KOPT-K1 (cell line): ENCODE results near the gene APOBEC3G.

ENCODE experiments used
- H3K27ac ChIP-seq: fragments of 200-600 bp; sonication (generic); 2 replicates; pipeline ENCODE4 v1.5.1; 2016; ENCODE audit warnings: antibody characterized with exemption, mild to moderate bottlenecking, low read depth, low read length; ENCODE audit not compliant: poor library complexity, severe bottlenecking
- H3K36me3 ChIP-seq: fragments of 200-600 bp; sonication (generic); 2 replicates; pipeline ENCODE4 v1.5.1; 2017; ENCODE audit warnings: antibody characterized with exemption, mild to moderate bottlenecking, low read length, moderate library complexity; ENCODE audit not compliant: insufficient read depth
- H3K9me3 ChIP-seq: fragments of 200-600 bp; sonication (generic); 2 replicates; pipeline ENCODE4 v1.5.1; 2017; ENCODE audit warnings: antibody characterized with exemption, low read length, mild to moderate bottlenecking; ENCODE audit not compliant: insufficient read depth, poor library complexity, severe bottlenecking

Gene APOBEC3G

GRCh38 chr22:39080052-39080762 is 3.1 kb downstream of the APOBEC3G start:
- no peaks in the 10 kb centered on the region for H3K9me3 ChIP-seq
- peaks cover 47% of the 10 kb centered on the region; the same call in 1 of the 2 replicates for H3K36me3 ChIP-seq
- H3K27ac ChIP-seq, result peak overlapping the region; percentile 52

GRCh38 chr22:39081016-39081415 is 3.9 kb downstream of the APOBEC3G start:
- Histone ChIP-seq H3K9me3 (no peaks in the 10 kb centered on the region), H3K36me3 (peaks cover 47% of the 10 kb centered on the region; the same call in 1 of the 2 replicates), H3K27ac (peak overlapping the region; percentile 52)

GRCh38 chr22:39081598-39081997 is 4.5 kb downstream of the APOBEC3G start:
- H3K36me3 ChIP-seq, result peaks cover 47% of the 10 kb centered on the region; the same call in 1 of the 2 replicates
- H3K27ac ChIP-seq, result peak overlapping the region; percentile 52
- H3K9me3 ChIP-seq, result no peaks in the 10 kb centered on the region

GRCh38 chr22:39083212-39084165 is 6.4 kb downstream of the APOBEC3G start:
- Histone ChIP-seq H3K36me3 (peaks cover 47% of the 10 kb centered on the region; the same call in 1 of the 2 replicates), H3K27ac (peak overlapping the region; percentile 46), H3K9me3 (no peaks in the 10 kb centered on the region)

GRCh38 chr22:39084666-39085065 is 7.6 kb downstream of the APOBEC3G start:
- Histone ChIP-seq H3K36me3 (peaks cover 46% of the 10 kb centered on the region; the same call in 1 of the 2 replicates), H3K27ac (no peak overlapping the region), H3K9me3 (no peaks in the 10 kb centered on the region)

- H3K9me3 ChIP-seq, result no peaks in the 10 kb centered on the region
- H3K36me3 ChIP-seq, result peaks cover 22% of the 10 kb centered on the region; the same call in 1 of the 2 replicates
- peak overlapping the region; percentile 90 for H3K27ac ChIP-seq
These were observed 10.0 kb downstream of the APOBEC3G start for GRCh38 chr22:39087098-39087497.

- Histone ChIP-seq H3K27ac (peak overlapping the region; percentile 90), H3K36me3 (peaks cover 16% of the 10 kb centered on the region; the same call in 1 of the 2 replicates), H3K9me3 (no peaks in the 10 kb centered on the region)
These were observed 11.0 kb downstream of the APOBEC3G start for GRCh38 chr22:39087881-39088684.

- H3K27ac ChIP-seq, result peak overlapping the region; percentile 90
- peaks cover 13% of the 10 kb centered on the region; the same call in 1 of the 2 replicates for H3K36me3 ChIP-seq
- H3K9me3 ChIP-seq, result no peaks in the 10 kb centered on the region
These were observed 11.6 kb downstream of the APOBEC3G start for GRCh38 chr22:39088685-39089032.

- Histone ChIP-seq H3K9me3 (no peaks in the 10 kb centered on the region), H3K36me3 (peaks cover 2% of the 10 kb centered on the region; the same call in 1 of the 2 replicates), H3K27ac (peak overlapping the region; percentile 90)
These were observed 12.9 kb downstream of the APOBEC3G start for GRCh38 chr22:39089928-39090327.

- no peaks in the 10 kb centered on the region for H3K9me3 ChIP-seq
- H3K36me3 ChIP-seq, result no peaks in the 10 kb centered on the region; the same call in 1 of the 2 replicates
- H3K27ac ChIP-seq, result peak overlapping the region; percentile 90
These were observed 13.5 kb downstream of the APOBEC3G start for GRCh38 chr22:39090426-39091064.

GRCh38 chr22:39091126-39092081 is 14.3 kb downstream of the APOBEC3G start:
- H3K27ac ChIP-seq, result peak overlapping the region; percentile 90

GRCh38 chr22:39092111-39092862 is 15.2 kb downstream of the APOBEC3G start:
- Histone ChIP-seq H3K36me3 (no peaks in the 10 kb centered on the region), H3K27ac (peak overlapping the region; percentile 90), H3K9me3 (no peaks in the 10 kb centered on the region)

More at GRCh38 chr22:39091126-39092081, 14.3 kb downstream of the APOBEC3G start:
- H3K9me3 ChIP-seq, result no peaks in the 10 kb centered on the region
- H3K36me3 ChIP-seq, result no peaks in the 10 kb centered on the region; the same call in 1 of the 2 replicates
